NCI-H1436 (cell line): ENCODE results near the gene ZNF385C.
"Not testable (repeated sequence)": the region's sequence is repeated elsewhere in the genome, so short reads cannot be mapped to it uniquely, and the experiment has no call there.

Experiments
- DNase-seq: peaks from one replicate; lab custom pipeline; 2025; lab: John Stamatoyannopoulos, UW

Gene ZNF385C

GRCh38 chr17:42050393-42051012, 47.8 kb downstream of the ZNF385C start, which contains the start of gene C17orf113:
Gene C17orf113, minus strand, starts transcription at chr17:42050601. Its CDS starts 7,225 bp downstream, at chr17:42043376.
- DNase-seq = peak; percentile 66

- DNase-seq = no peak
These were observed 48.4 kb downstream of the ZNF385C start for GRCh38 chr17:42049834-42050392.

GRCh38 chr17:42047343-42047742, 50.9 kb downstream of the ZNF385C start:
- no peak for DNase-seq

- no peak for DNase-seq
These were observed 52.6 kb downstream of the ZNF385C start for GRCh38 chr17:42045719-42046118.

GRCh38 chr17:42042598-42043319, 55.5 kb downstream of the ZNF385C start:
- no peak for DNase-seq

- DNase-seq = no peak
These were observed 56.7 kb downstream of the ZNF385C start for GRCh38 chr17:42041619-42042018.

- no peak for DNase-seq
These were observed 57.5 kb downstream of the ZNF385C start for GRCh38 chr17:42040818-42041217.

- no peak for DNase-seq
These were observed 58.2 kb downstream of the ZNF385C start for GRCh38 chr17:42039794-42040763.

GRCh38 chr17:42038221-42038973, 59.9 kb downstream of the ZNF385C start:
- no peak for DNase-seq

- DNase-seq = no peak
These were observed 64.2 kb downstream of the ZNF385C start for GRCh38 chr17:42034059-42034458.

- DNase-seq = no peak
These were observed 66.7 kb downstream of the ZNF385C start for GRCh38 chr17:42031584-42031983.

- DNase-seq = no peak
These were observed 69.5 kb downstream of the ZNF385C start for GRCh38 chr17:42028791-42029127.

- DNase-seq = peak; percentile 22
These were observed 70.1 kb downstream of the ZNF385C start for GRCh38 chr17:42027961-42028790.

GRCh38 chr17:42027590-42027889, 70.7 kb downstream of the ZNF385C start:
- DNase-seq = no peak

- no peak for DNase-seq
These were observed 71.2 kb downstream of the ZNF385C start for GRCh38 chr17:42026857-42027589.

GRCh38 chr17:42025936-42026335, 72.3 kb downstream of the ZNF385C start:
- no peak for DNase-seq

GRCh38 chr17:42025191-42025579, 73.1 kb downstream of the ZNF385C start:
- DNase-seq = no peak

GRCh38 chr17:42023524-42024349, 74.5 kb downstream of the ZNF385C start:
- no peak for DNase-seq

GRCh38 chr17:42020845-42021244, 77.4 kb downstream of the ZNF385C start:
- not testable (repeated sequence) for DNase-seq
